ENCODE data around the gene SMAD7.

The SMAD7 gene

GRCh38 chr18:48979944-48980890 is 29.5 kb upstream of the SMAD7 start:
- ATAC-seq, result no peak; the same call in 2 of the 3 replicates
- no peak for TF ChIP-seq TSHZ2 (CRISPR knock-in tag; IDR thresholded peaks at IDR 0.05)
- no peak for TF ChIP-seq ISL1 (CRISPR knock-in tag; IDR thresholded peaks at IDR 0.05)
- TF ChIP-seq SNAI2 (CRISPR knock-in tag; IDR thresholded peaks at IDR 0.05), result no peak
- TF ChIP-seq ZFP30 (CRISPR knock-in tag; IDR thresholded peaks at IDR 0.05), result no peak
- TF ChIP-seq GLIS3 (CRISPR knock-in tag; IDR thresholded peaks at IDR 0.05), result no peak

GRCh38 chr18:48977914-48978313 is 27.1 kb upstream of the SMAD7 start:
- no peak for TF ChIP-seq TSHZ2 (CRISPR knock-in tag; IDR thresholded peaks at IDR 0.05)
- TF ChIP-seq ARNTL (CRISPR knock-in tag; IDR thresholded peaks at IDR 0.05; ENCODE audit: borderline replicate concordance, low read depth), result no peak
- no peak for TF ChIP-seq PATZ1 (CRISPR knock-in tag; IDR thresholded peaks at IDR 0.05; ENCODE audit: borderline replicate concordance)
- TF ChIP-seq BACH2 (CRISPR knock-in tag; IDR thresholded peaks at IDR 0.05; ENCODE audit: borderline replicate concordance), result no peak
- TF ChIP-seq OSR1 (CRISPR knock-in tag; IDR thresholded peaks at IDR 0.05), result no peak
- no peak for TF ChIP-seq ZNF565 (CRISPR knock-in tag; conservative IDR thresholded peaks at IDR 0.05; ENCODE audit: low read depth)
- TF ChIP-seq ESRRG (CRISPR knock-in tag; IDR thresholded peaks at IDR 0.05), result no peak
- TF ChIP-seq CREB5 (CRISPR knock-in tag; IDR thresholded peaks at IDR 0.05; ENCODE audit: low read depth), result no peak
- TF ChIP-seq CSDC2 (CRISPR knock-in tag; IDR thresholded peaks at IDR 0.05), result no peak
- no peak for TF ChIP-seq POU6F1 (CRISPR knock-in tag; IDR thresholded peaks at IDR 0.05; ENCODE audit: borderline replicate concordance, low read depth)
- no peak for TF ChIP-seq PPARA (CRISPR knock-in tag; IDR thresholded peaks at IDR 0.05; ENCODE audit: borderline replicate concordance)
- no peak for TF ChIP-seq SNAI2 (CRISPR knock-in tag; IDR thresholded peaks at IDR 0.05)
- TF ChIP-seq ISL1 (CRISPR knock-in tag; IDR thresholded peaks at IDR 0.05), result no peak
- TF ChIP-seq GLIS3 (CRISPR knock-in tag; IDR thresholded peaks at IDR 0.05), result no peak
- no peak for TF ChIP-seq ZNF8 (CRISPR knock-in tag; IDR thresholded peaks at IDR 0.05)
- ATAC-seq, result no peak
